Measurements from ENCODE around the gene COL4A1. TPM values are rescaled to one million over a fixed set of nuclear protein-coding genes. Genes with fewer than 3 reads are reported as not detected.

Gene COL4A1
- total and polyA plus RNA-seq, 2 of the 13 experiments (the other 11 are each of a cell fraction or from before 2014, with no cell fraction given) = not detected

DNA sequence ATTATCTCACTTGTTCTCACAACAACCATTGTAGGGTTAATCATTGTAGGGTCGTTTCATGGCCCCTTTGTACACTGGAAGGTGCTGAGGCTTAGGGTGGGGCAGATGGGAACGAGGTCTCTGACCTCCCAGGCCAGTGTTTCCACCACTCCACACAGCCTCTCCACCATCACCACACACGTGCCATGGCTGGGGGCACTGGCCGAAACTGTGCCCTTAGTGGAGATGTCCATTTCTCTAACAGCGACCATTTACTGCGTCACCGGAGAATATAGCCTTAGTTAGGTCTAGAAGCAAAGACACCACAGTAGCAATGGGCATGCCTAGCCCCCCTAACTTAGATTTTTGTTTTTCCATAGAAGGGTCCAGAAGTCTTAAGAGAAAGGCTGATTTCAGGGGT is 36.5 kb downstream of the COL4A1 start:
- Histone ChIP-seq H4K20me1 (ENCODE audit: insufficient read depth, low read length) (no peaks in the 10 kb centered on the region), H3K4me2 (ENCODE audit: low read depth, low read length) (no peak overlapping the region), H3K36me3 (replicated peaks in 1 of 2; ENCODE audit: control insufficient read depth in 1 of 2, insufficient read depth in 2 of 2, low read length in 2 of 2) (no peaks in the 10 kb centered on the region), H3K4me3 (replicated peaks in 1 of 3; ENCODE audit: insufficient read depth in 1 of 3, low read depth in 2 of 3, low read length in 3 of 3) (no peak overlapping the region), H3K4me1 (ENCODE audit: insufficient read depth, low read length) (no peaks in the 10 kb centered on the region), H3K9me3 (ENCODE audit: low read length) (no peaks in the 10 kb centered on the region), H3K27ac (ENCODE audit: extremely low read length, insufficient read depth, low read length) (no peak overlapping the region), H3K79me2 (ENCODE audit: insufficient read depth, low read length) (no peaks in the 10 kb centered on the region), H3K9ac (ENCODE audit: insufficient read depth, low read depth, low read length) (no peak overlapping the region), H2AFZ (ENCODE audit: low read length) (no peak overlapping the region), H3K27me3 (ENCODE audit: control insufficient read depth in 1 of 2, insufficient read depth in 2 of 2, low read length in 2 of 2) (peaks cover 4 to 37% of the 10 kb centered on the region in 2 experiments; a peak in 2 of 5 replicates)
- CTCF ChIA-PET (ENCODE audit: low intra/inter-chr PET ratio, low total read pairs) = no interaction called here
- no peak for ATAC-seq
- POLR2A ChIA-PET = no interaction called here
- no peak for FAIRE-seq
- in situ Hi-C loops (cut with HindIII; ENCODE audit: extremely low pct_ligation_motif_present, low pct_unique_long_range_greater_than_20kb) (no loop called here), intact Hi-C loops (cut with micrococcal nuclease; ENCODE audit: unreplicated experiment) (no loop called here)
- TF ChIP-seq, protein P1, sequence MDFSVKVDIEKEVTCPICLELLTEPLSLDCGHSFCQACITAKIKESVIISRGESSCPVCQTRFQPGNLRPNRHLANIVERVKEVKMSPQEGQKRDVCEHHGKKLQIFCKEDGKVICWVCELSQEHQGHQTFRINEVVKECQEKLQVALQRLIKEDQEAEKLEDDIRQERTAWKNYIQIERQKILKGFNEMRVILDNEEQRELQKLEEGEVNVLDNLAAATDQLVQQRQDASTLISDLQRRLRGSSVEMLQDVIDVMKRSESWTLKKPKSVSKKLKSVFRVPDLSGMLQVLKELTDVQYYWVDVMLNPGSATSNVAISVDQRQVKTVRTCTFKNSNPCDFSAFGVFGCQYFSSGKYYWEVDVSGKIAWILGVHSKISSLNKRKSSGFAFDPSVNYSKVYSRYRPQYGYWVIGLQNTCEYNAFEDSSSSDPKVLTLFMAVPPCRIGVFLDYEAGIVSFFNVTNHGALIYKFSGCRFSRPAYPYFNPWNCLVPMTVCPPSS (IDR thresholded peaks at IDR 0.05) = no peak
- no peak for TF ChIP-seq RFX1 (IDR thresholded peaks at IDR 0.05)
- no peak for TF ChIP-seq SP140L (CRISPR knock-in tag; IDR thresholded peaks at IDR 0.05; ENCODE audit: borderline replicate concordance)
- TF ChIP-seq, protein P2, sequence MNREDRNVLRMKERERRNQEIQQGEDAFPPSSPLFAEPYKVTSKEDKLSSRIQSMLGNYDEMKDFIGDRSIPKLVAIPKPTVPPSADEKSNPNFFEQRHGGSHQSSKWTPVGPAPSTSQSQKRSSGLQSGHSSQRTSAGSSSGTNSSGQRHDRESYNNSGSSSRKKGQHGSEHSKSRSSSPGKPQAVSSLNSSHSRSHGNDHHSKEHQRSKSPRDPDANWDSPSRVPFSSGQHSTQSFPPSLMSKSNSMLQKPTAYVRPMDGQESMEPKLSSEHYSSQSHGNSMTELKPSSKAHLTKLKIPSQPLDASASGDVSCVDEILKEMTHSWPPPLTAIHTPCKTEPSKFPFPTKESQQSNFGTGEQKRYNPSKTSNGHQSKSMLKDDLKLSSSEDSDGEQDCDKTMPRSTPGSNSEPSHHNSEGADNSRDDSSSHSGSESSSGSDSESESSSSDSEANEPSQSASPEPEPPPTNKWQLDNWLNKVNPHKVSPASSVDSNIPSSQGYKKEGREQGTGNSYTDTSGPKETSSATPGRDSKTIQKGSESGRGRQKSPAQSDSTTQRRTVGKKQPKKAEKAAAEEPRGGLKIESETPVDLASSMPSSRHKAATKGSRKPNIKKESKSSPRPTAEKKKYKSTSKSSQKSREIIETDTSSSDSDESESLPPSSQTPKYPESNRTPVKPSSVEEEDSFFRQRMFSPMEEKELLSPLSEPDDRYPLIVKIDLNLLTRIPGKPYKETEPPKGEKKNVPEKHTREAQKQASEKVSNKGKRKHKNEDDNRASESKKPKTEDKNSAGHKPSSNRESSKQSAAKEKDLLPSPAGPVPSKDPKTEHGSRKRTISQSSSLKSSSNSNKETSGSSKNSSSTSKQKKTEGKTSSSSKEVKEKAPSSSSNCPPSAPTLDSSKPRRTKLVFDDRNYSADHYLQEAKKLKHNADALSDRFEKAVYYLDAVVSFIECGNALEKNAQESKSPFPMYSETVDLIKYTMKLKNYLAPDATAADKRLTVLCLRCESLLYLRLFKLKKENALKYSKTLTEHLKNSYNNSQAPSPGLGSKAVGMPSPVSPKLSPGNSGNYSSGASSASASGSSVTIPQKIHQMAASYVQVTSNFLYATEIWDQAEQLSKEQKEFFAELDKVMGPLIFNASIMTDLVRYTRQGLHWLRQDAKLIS (CRISPR knock-in tag; IDR thresholded peaks at IDR 0.05) = no peak
- no peak for TF ChIP-seq EP300 (IDR thresholded peaks at IDR 0.05; ENCODE audit: low read depth in 2 of 2, low read length in 2 of 2)
- TF ChIP-seq EP300 (CRISPR knock-in tag; IDR thresholded peaks at IDR 0.05; ENCODE audit: borderline replicate concordance) = no peak
- no peak for TF ChIP-seq RFX3 (CRISPR knock-in tag; IDR thresholded peaks at IDR 0.05)
- no peak for TF ChIP-seq ARID2 (CRISPR knock-in tag; IDR thresholded peaks at IDR 0.05; ENCODE audit: borderline replicate concordance)
- no peak for TF ChIP-seq MYC (CRISPR knock-in tag; IDR thresholded peaks at IDR 0.05; ENCODE audit: borderline replicate concordance)
- TF ChIP-seq ZSCAN12 (CRISPR knock-in tag; IDR thresholded peaks at IDR 0.05) = no peak
- TF ChIP-seq SNRNP70 (IDR thresholded peaks at IDR 0.05; ENCODE audit: low read depth, low read length) = no peak
- no peak for TF ChIP-seq MATR3 (CRISPR knock-in tag; IDR thresholded peaks at IDR 0.05)
- TF ChIP-seq HOXA9 (CRISPR knock-in tag; IDR thresholded peaks at IDR 0.05; ENCODE audit: borderline replicate concordance) = no peak
- no peak for TF ChIP-seq CBFB (CRISPR knock-in tag; IDR thresholded peaks at IDR 0.05)
- TF ChIP-seq, protein P3, sequence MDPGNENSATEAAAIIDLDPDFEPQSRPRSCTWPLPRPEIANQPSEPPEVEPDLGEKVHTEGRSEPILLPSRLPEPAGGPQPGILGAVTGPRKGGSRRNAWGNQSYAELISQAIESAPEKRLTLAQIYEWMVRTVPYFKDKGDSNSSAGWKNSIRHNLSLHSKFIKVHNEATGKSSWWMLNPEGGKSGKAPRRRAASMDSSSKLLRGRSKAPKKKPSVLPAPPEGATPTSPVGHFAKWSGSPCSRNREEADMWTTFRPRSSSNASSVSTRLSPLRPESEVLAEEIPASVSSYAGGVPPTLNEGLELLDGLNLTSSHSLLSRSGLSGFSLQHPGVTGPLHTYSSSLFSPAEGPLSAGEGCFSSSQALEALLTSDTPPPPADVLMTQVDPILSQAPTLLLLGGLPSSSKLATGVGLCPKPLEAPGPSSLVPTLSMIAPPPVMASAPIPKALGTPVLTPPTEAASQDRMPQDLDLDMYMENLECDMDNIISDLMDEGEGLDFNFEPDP (CRISPR knock-in tag; conservative IDR thresholded peaks at IDR 0.05) = no peak
- TF ChIP-seq NCOA2 (CRISPR knock-in tag; IDR thresholded peaks at IDR 0.05) = no peak
- TF ChIP-seq RFX5 (IDR thresholded peaks at IDR 0.05; ENCODE audit: low read depth, low read length) = no peak
- 26% methylated on average over 7 of the region's 7 CpGs for WGBS (ENCODE audit: low lambda C conversion rate)
- BruUV-seq (replicated peaks) = no TSS peak
- no peak for DNase-seq (ENCODE audit: low spot score)
